ENCODE measurements around the gene ALK.

GRCh38 chr2:29613792-29614266 is 307.6 kb downstream of the ALK start:
- no peak for TF ChIP-seq CTCF (IDR thresholded peaks at IDR 0.05)
- TF ChIP-seq POLR2A (IDR thresholded peaks at IDR 0.05), result no peak
